ENCODE measurements around the gene TRIM15. TPM values are rescaled to one million over a fixed set of nuclear protein-coding genes. Genes with fewer than 3 reads are reported as not detected.
A peak's percentile ranks its signal among the peaks of the same experiment; 100 is the strongest.

TRIM15 gene
- polyA plus RNA-seq, 4 donors, result 0.13 to 0.41 (median 0.25) TPM

GRCh38 chr6:30194797-30195690, 31.7 kb downstream of the TRIM15 start:
- DNase-seq (ENCODE audit: low read depth in 4 of 4, low spot score in 3 of 4), result no peak

GRCh38 chr6:30195951-30196350, 32.6 kb downstream of the TRIM15 start:
- no peak for DNase-seq (ENCODE audit: low read depth in 4 of 4, low spot score in 3 of 4)

- DNase-seq (ENCODE audit: low read depth in 4 of 4, low spot score in 3 of 4), result no peak
Measured at GRCh38 chr6:30196376-30196775, 33.0 kb downstream of the TRIM15 start.

- no peak for DNase-seq (ENCODE audit: low read depth in 4 of 4, low spot score in 3 of 4)
Measured at GRCh38 chr6:30198166-30199084, 35.1 kb downstream of the TRIM15 start.

GRCh38 chr6:30200551-30201281, 37.4 kb downstream of the TRIM15 start:
- DNase-seq (ENCODE audit: low read depth in 4 of 4, low spot score in 3 of 4), result no peak

- no peak for DNase-seq (ENCODE audit: low read depth in 4 of 4, low spot score in 3 of 4)
Measured at GRCh38 chr6:30202366-30202765, 39.0 kb downstream of the TRIM15 start.

GRCh38 chr6:30204116-30204515, 40.8 kb downstream of the TRIM15 start:
- no peak for DNase-seq (ENCODE audit: low read depth in 4 of 4, low spot score in 3 of 4)

GRCh38 chr6:30206152-30206551, 42.8 kb downstream of the TRIM15 start:
- DNase-seq (ENCODE audit: low read depth in 4 of 4, low spot score in 3 of 4), result no peak

GRCh38 chr6:30206799-30207618, 43.7 kb downstream of the TRIM15 start:
- peak in 2 of 4 donors; percentile 14 to 18 for DNase-seq (ENCODE audit: low read depth in 4 of 4, low spot score in 3 of 4)

- no peak for DNase-seq (ENCODE audit: low read depth in 4 of 4, low spot score in 3 of 4)
Measured at GRCh38 chr6:30207619-30208295, 44.4 kb downstream of the TRIM15 start.

- DNase-seq (ENCODE audit: low read depth in 4 of 4, low spot score in 3 of 4), result no peak
Measured at GRCh38 chr6:30211306-30211705, 48.0 kb downstream of the TRIM15 start.

- DNase-seq (ENCODE audit: low read depth in 4 of 4, low spot score in 3 of 4), result no peak
Measured at GRCh38 chr6:30211899-30212298, 48.6 kb downstream of the TRIM15 start.

GRCh38 chr6:30212865-30213666, 49.7 kb downstream of the TRIM15 start, which contains the start of gene TRIM26:
Gene TRIM26 (minus strand): TSS chr6:30213406. CDS start chr6:30199103, 14,303 bp downstream.
- DNase-seq (ENCODE audit: low read depth in 4 of 4, low spot score in 3 of 4), result peak; percentile 93 to 96 (median 95)

- no peak for DNase-seq (ENCODE audit: low read depth in 4 of 4, low spot score in 3 of 4)
Measured at GRCh38 chr6:30213667-30213956, 50.3 kb downstream of the TRIM15 start.

- peak; percentile 33 to 63 (median 50) for DNase-seq (ENCODE audit: low read depth in 4 of 4, low spot score in 3 of 4)
Measured at GRCh38 chr6:30213957-30214656, 50.8 kb downstream of the TRIM15 start.

GRCh38 chr6:30214657-30214982, 51.3 kb downstream of the TRIM15 start:
- no peak for DNase-seq (ENCODE audit: low read depth in 4 of 4, low spot score in 3 of 4)

- no peak for DNase-seq (ENCODE audit: low read depth in 4 of 4, low spot score in 3 of 4)
Measured at GRCh38 chr6:30216096-30216495, 52.8 kb downstream of the TRIM15 start.

- DNase-seq (ENCODE audit: low read depth in 4 of 4, low spot score in 3 of 4), result peak in 3 of 4 donors; percentile 36 to 39 (median 38)
Measured at GRCh38 chr6:30219244-30219643, 55.9 kb downstream of the TRIM15 start.
